NB4 (cell line): ENCODE measurements around the gene NDUFAF8.

Source experiments
- DNase-seq: peaks from one replicate; pipeline ENCODE4 v3.0.0; 2010; ENCODE audit warnings: low read depth
- H3K4me3 ChIP-seq: one replicate; pipeline ENCODE4 v1.5.1; 2011; ENCODE audit warnings: mild to moderate bottlenecking, low read depth, low read length, moderate library complexity
- CTCF ChIP-seq: IDR thresholded peaks from one replicate; pipeline ENCODE4 v1.5.1; 2012; ENCODE audit warnings: low read depth, low read length
- MAX ChIP-seq: IDR thresholded peaks from 2 replicates; pipeline ENCODE4 v1.6.1; 2011; ENCODE audit warnings: low read depth, low read length
- MYC ChIP-seq: IDR thresholded peaks from 2 replicates; pipeline ENCODE4 v1.6.1; 2011; ENCODE audit warnings: low read depth, low read length
- POLR2A ChIP-seq: IDR thresholded peaks from 2 replicates; pipeline ENCODE4 v1.6.1; 2011; ENCODE audit warnings: mild to moderate bottlenecking; ENCODE audit not compliant: insufficient read length; ENCODE audit errors: extremely low read depth

The NDUFAF8 gene

GRCh38 chr17:81242421-81243332, 3.6 kb downstream of the NDUFAF8 start:
- no peak overlapping the region for H3K4me3 ChIP-seq
- TF ChIP-seq MYC, result no peak
- TF ChIP-seq MAX, result no peak
- TF ChIP-seq CTCF, result no peak
- TF ChIP-seq POLR2A, result no peak
- DNase-seq, result peak; percentile 18

- TF ChIP-seq POLR2A, result no peak
Measured at GRCh38 chr17:81243333-81243664, 4.2 kb downstream of the NDUFAF8 start.

GRCh38 chr17:81244358-81245023, 5.4 kb downstream of the NDUFAF8 start:
- H3K4me3 ChIP-seq, result no peak overlapping the region
- TF ChIP-seq CTCF, result no peak
- TF ChIP-seq MYC, result no peak
- no peak for TF ChIP-seq POLR2A
- TF ChIP-seq MAX, result no peak
- DNase-seq, result no peak

More at GRCh38 chr17:81243333-81243664, 4.2 kb downstream of the NDUFAF8 start:
- no peak for DNase-seq
- no peak overlapping the region for H3K4me3 ChIP-seq

GRCh38 chr17:81245024-81245664, 6.0 kb downstream of the NDUFAF8 start:
- TF ChIP-seq MYC (no peak), POLR2A (peak; percentile 12), CTCF (no peak), MAX (no peak)
- no peak for DNase-seq
- H3K4me3 ChIP-seq, result no peak overlapping the region

GRCh38 chr17:81245665-81246342, 6.7 kb downstream of the NDUFAF8 start:
- no peak overlapping the region for H3K4me3 ChIP-seq
- no peak for TF ChIP-seq POLR2A
- no peak for TF ChIP-seq MAX
- DNase-seq, result no peak

GRCh38 chr17:81246343-81246670, 7.2 kb downstream of the NDUFAF8 start:
- TF ChIP-seq POLR2A (peak; percentile 12), CTCF (no peak), MYC (no peak), MAX (no peak)

More at GRCh38 chr17:81246343-81246670, 7.2 kb downstream of the NDUFAF8 start:
- DNase-seq, result no peak
- H3K4me3 ChIP-seq, result no peak overlapping the region
